ENCODE data around the gene RTP5. TPM values are rescaled to one million over a fixed set of nuclear protein-coding genes. Genes with fewer than 3 reads are reported as not detected.

RTP5 gene
- total RNA-seq, 1 donor = not detected

- DNase-seq (ENCODE audit: low read depth) = no peak
- H3K4me3 ChIP-seq (ENCODE audit: low read depth, low read length) = no peak overlapping the region
- TF ChIP-seq CTCF (IDR thresholded peaks at IDR 0.05; ENCODE audit: insufficient read depth, low read length) = no peak
Measured at GRCh38 chr2:241893265-241893664, 23.7 kb downstream of the RTP5 start.

GRCh38 chr2:241894056-241894641, 24.6 kb downstream of the RTP5 start:
- DNase-seq (ENCODE audit: low read depth) = no peak
- no peak overlapping the region for H3K4me3 ChIP-seq (ENCODE audit: low read depth, low read length)
- no peak for TF ChIP-seq CTCF (IDR thresholded peaks at IDR 0.05; ENCODE audit: insufficient read depth, low read length)

DNA sequence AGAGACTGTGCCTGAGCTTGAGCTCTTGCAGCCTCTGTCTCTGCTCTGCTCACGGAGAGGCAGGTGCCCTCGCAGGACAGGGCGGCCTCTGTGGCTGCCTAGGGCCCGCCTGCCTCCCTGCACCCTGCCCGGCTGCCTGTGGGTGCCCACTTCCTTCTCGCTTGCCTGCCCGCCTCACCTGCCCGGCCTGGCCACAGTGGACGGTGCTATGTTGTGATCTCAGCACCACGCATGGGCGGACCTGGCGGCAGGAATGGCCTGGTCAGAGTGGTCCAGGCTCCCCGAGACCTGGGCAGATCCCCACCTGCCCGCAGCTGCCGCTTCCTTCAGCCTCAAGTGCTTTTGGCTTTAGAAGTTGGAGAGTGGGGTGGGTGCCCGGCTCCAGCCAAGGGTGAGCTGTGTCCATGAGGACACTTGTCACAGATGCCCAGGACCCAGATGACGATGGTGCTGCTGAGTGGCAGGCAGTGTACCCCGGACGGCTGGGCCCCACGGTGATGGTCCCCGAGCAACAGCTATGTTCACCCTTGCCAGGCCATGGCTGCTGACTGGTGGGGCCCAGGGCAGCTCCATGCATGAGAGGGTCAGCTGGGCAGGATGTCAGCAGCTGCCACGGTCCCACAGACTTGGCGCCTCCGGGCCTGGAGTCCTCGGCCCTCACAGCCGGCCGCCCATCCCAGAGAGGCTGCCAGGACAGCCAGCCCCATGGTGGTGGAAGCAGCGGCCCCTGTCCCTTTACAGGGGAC, 25.3 kb downstream of the RTP5 start:
- DNase-seq (ENCODE audit: low read depth) = no peak
- H3K4me3 ChIP-seq (ENCODE audit: low read depth, low read length) = no peak overlapping the region
- no peak for TF ChIP-seq CTCF (IDR thresholded peaks at IDR 0.05; ENCODE audit: insufficient read depth, low read length)

- DNase-seq (ENCODE audit: low read depth) = no peak
- no peak overlapping the region for H3K4me3 ChIP-seq (ENCODE audit: low read depth, low read length)
- no peak for TF ChIP-seq CTCF (IDR thresholded peaks at IDR 0.05; ENCODE audit: insufficient read depth, low read length)
Measured at GRCh38 chr2:241895427-241895711, 25.8 kb downstream of the RTP5 start.

DNA sequence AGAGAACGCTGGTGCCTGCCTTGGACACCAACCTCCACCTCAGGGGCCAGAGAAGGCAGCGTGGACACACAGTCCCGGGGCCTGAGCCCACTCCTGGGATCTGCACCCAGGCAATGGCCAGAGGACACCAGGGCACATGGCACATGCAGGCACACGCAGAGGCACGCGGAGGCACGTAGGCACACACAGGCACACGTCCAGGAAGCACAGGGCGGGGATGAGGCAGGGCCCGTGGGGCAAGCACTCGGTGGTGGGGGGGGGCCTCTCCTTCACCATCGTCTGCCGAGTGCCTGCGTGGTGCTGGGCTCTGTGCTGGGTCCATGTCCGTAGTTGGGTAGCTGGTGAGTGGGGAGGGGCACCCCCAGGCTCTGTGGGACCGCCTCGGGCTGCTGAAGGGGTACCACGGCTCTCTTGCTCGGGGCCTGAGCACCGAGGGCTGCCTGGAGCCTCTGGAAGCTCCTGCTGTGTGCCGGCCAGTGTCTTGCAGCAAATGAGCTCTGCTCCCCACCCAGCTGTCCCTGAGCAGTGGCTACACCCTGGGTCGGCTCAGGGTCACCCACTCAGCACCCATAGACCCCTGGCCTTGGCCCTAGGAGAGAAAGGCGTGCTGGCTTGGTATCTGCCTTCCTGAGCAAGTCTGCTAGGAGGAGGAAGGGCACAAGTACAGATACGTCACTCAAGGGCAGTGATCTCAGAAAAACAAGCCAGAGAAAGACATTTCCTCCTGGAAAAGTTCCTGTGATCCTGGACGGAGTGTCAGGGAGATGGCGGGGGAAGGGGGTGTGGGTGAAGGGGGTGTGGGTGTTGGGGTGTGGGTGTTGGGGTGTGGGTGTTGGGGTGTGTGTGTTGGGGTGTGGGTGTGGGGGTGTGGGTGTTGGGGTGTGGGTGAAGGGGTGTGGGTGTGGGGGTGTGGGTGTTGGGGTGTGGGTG, 26.4 kb downstream of the RTP5 start:
- no peak overlapping the region for H3K4me3 ChIP-seq (ENCODE audit: low read depth, low read length)
- DNase-seq (ENCODE audit: low read depth) = peak; percentile 54

DNA sequence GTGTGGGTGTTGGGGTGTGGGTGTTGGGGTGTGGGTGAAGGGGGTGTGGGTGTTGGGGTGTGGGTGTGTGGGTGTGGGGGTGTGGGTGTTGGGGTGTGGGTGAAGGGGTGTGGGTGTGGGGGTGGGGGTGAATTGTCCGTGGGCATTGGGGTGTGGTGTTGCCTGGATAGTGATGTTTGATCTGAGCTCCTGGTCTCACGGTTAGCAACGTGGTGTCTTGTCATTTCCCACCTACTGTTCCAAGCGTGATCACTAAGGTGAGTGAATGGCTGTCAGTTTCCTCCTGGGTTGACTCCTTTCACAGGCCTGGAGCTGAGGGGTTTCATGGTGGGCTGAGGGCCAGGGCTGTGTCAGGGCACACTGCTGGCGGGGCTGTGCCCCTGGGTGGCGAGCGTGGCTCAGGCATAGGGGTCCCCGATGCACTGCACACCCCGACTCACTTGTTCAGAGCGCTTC, 27.2 kb downstream of the RTP5 start:
- H3K4me3 ChIP-seq (ENCODE audit: low read depth, low read length) = no peak overlapping the region
- no peak for TF ChIP-seq CTCF (IDR thresholded peaks at IDR 0.05; ENCODE audit: insufficient read depth, low read length)
- DNase-seq (ENCODE audit: low read depth) = no peak

More for the DNA sequence above, 26.4 kb downstream of the RTP5 start:
- TF ChIP-seq CTCF (IDR thresholded peaks at IDR 0.05; ENCODE audit: insufficient read depth, low read length) = no peak

All from fibroblast of the aortic adventitia (primary cell).